NCI-H1048 (cell line): ENCODE results near the gene DMAC2L.

ENCODE experiments used
- DNase-seq: peaks from one replicate; lab custom pipeline; 2025; lab: John Stamatoyannopoulos, UW

Gene DMAC2L

DNA sequence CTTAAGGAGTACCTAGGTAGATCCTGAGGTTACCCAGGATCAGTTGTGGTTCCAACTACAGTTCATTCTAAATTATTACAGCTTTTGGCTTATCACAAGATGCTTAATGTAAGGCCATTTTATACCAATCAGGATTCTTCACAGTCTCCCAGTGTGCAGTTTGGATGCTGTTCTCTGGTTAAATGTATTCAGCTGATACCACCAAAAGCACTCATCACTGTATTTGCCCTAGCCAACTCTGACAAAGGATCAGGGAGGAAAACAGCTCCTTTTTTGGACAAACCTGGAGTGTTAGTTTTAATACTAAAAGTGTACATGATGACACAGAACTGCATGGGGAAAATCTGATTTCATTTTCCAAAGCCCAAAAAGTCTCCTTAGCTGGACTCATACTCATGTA is 19.5 kb downstream of the DMAC2L start:
- DNase-seq = no peak

DNA sequence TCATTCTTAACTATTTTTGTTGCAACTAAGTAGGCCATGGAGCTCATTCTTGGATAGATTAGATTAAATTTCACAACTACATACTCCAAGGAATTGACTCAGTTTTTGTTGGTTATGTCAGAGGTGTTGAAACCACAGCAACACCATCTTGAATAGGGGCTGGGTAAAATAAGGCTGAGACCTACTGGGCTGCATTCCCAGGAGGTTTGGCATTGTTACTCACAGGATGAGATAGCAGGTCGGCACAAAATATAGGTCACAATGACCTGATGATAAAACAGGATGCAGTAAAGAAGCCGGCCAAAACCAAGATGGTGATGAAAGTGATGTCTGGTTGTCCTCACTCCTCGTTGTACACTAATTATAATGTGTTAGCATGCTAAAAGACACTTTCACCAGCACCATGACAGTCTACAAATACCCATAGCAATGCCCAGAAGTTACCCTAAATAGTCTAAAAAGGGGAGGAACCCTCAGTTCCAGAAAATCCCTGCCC is 20.9 kb downstream of the DMAC2L start:
- DNase-seq = no peak

DNA sequence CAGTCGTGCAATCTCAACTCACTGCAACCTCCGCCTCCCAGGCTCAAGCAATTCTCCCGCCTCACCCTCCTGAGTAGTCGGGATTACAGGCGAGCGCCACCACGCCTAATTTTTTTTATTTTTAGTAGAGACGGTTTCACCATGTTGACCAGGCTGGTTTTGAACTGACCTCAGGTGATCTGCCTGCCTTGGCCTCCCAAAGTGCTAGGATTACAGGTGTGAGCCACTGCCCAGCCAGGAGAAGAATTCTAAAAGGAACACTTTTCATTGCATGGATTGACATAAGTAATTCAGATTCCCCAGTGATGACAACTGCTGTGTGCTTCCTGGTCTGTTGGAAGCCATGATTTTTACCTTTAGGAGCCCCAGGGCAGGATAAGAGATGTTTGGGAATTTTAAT is 22.1 kb downstream of the DMAC2L start:
- no peak for DNase-seq

DNA sequence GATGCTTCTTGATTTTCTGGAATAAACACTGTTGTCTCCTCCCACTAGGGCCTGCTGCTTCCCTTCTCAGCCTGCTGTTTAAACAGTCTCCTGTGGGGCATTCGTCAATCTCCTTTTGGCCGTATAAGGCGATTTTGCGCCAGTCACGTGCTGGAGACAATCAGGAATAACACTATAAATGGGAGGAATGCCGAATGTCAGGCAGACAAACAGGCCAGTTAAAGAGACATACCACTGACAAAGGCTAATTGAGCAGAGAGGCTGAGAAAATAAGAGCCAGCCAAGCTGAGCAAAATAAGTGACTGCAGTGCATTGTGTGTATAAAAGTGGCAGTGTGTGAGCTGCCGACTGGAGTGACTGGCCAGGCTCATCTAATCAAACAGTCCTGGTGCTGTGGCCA is 23.3 kb downstream of the DMAC2L start:
- DNase-seq = no peak

DNA sequence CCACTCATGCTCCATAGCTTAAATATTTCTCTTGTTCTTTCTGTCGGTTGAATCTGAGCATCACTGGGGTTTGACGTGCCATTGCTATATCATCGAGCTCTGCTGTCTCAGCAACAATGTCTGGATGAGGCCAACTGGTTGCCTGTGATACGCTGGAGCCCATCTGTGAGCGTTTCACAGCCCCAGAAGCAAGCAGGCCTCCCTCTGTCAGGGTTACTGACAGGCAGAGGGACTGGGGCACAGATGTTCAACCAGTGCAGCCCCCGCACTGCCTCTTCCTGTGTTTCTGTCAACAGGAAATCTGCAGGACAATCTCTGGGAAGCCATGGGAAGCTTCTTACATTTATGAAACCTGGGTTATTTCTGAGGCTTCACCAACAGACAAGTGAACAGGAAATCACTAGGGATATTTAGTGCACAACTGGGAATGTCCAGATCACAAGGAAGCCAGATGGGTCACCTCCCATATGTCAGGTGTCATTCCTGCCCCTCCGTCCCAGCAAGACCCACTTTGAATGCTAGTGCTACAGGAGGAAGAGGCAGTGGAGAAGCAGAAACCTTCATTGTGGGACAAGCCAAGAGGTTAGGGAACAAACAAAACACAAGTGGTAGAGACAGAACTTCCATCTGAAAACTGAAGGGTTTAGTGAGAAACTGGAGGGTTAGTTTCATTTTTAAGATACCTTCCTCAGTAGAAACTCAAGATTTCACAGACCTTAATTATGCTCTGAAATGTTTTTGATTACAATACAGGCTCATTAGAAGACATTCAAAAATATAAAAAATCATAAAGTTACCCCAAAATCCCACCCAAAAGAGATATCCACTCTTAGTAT is 24.1 kb downstream of the DMAC2L start:
- no peak for DNase-seq

DNA sequence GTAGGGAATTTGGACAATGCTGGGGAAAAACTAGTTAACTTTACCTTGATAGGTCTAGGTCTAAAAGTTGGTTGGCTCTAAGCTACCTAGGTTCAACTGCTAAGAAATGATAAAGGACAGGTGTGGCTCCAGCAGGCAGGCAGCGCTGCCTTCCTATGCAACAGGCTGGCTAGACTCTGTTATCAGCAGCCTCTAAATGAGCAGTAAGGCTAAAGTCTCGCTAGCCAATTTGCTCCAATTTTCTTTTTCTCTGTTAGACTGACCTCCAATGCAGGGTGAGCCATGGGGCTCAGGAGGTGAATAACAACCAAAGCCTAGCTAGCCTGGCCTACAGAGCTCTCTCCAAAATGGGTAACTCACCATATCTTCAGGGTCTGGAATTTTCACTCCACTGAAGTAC is 26.5 kb downstream of the DMAC2L start:
- no peak for DNase-seq

DNA sequence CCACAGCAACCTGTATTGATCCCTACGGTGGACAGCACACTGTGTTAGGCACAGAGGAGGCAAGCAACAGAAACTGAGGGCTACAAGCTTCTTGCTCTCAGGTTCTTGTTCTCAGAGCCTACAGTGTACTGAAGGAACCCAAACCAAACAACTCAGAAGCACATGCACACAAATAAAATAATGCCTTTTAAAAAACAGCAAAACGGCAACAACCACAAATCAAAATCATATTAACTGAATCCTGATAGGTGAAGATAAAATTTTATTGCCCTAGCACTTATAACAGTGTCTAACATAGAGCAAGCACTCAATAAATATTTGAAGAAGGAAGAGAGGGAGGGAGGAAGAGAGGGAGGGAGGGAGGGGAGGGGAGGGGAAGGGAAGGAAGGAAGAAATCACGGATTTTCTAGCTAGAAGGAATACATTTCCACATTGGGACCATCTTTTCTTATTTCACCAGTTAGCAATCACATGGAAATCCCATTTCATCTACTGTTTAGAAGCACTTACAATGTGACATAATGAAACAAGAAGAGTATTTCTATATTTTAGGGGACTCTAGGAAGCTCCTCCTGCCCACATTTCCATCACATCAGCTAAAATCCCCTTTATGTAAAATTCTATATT is 27.2 kb downstream of the DMAC2L start:
- no peak for DNase-seq

DNA sequence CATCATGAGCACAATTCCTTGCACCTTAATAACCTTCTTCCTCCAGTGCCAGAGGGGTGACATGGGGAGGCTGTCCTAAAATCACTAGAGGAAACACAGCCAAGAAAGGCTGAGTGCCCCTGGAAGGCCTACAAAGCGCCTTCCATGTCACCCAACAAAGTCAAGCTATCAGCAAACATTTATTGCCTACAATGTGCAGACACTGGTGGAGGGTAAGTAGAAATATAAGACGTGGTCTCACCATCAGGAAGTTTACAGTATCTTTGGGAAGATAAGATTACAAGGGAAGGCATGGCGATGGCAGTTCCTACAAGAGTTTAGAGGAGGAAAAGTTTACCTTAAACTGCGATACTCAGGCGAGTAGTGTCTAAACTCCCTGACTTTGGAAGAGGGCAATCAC is 27.9 kb downstream of the DMAC2L start:
- DNase-seq = no peak

DNA sequence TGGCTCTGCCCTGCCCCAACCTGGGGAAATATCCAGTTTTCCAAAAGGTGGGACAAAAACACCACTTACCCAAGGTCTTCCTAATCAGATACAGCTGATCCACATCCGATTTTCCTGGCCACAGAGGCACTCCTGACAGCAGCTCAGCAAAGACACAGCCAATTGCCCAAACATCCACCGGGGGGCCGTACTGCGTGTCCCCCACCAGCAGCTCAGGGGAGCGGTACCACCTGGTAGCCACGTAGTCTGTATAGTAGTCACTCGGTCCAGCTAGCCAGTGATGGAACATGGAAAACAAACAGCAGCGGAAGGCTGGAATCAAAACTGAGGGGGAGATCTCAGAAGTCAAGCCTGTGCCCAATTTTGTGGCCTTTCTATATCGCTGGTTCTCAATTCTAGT is 28.8 kb downstream of the DMAC2L start:
- no peak for DNase-seq

DNA sequence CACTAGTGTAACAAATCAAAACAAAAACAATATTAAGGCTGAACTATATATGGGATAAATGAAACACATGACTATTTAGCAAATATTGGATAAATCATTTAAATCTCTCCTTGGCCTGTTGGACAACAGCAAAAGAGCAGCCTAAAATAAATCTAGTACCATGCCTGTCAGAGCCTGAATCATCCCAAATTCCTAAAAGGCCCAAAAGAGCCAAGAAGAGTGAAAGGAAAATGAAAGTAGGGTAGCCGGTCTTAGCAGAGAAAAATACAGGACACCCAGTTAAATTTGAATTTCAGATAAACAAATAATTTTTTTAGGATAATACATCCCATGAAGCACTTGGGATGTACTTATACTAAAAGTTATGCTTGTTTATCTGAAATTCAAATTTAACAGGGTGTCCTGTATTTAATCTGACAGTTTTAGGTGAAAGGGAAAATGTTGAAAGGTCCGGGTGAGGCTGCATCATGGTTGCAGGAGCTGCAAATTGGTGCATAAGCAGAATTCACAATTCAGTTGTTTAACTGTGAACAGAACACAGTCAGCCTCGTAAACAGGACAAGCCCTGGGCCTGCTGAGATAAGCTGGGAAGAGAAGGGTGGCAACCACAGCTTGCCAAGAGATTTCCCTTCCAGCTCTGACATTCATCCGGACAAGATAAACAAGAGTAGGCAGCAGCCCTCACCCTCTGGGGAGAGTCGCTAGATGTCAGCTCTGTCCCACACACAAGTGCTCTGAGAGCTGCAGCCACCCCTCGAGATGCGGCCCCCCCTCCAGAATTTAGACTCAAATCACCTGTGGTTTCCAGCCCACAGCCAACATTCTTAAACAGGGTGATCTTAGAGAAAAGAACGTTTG is 30.3 kb downstream of the DMAC2L start:
- DNase-seq = no peak

DNA sequence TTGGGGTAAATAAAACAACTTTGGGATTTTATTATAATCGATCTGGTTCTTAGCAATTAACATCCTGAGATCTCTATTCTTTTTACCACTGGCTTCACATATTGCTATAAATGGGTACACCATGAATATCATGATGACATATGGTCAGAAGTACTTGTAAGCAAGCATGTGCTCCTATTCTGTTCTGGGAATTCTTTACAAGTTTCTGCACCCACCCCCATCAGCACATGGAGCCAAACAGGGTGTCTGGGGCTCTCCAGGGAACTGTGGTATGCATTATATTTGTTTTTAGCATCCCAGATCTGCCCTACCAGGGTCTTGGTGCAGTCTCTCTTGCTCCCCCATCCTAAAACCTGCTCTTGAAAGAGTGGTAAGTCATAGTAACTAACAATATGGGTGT is 31.3 kb downstream of the DMAC2L start:
- no peak for DNase-seq

DNA sequence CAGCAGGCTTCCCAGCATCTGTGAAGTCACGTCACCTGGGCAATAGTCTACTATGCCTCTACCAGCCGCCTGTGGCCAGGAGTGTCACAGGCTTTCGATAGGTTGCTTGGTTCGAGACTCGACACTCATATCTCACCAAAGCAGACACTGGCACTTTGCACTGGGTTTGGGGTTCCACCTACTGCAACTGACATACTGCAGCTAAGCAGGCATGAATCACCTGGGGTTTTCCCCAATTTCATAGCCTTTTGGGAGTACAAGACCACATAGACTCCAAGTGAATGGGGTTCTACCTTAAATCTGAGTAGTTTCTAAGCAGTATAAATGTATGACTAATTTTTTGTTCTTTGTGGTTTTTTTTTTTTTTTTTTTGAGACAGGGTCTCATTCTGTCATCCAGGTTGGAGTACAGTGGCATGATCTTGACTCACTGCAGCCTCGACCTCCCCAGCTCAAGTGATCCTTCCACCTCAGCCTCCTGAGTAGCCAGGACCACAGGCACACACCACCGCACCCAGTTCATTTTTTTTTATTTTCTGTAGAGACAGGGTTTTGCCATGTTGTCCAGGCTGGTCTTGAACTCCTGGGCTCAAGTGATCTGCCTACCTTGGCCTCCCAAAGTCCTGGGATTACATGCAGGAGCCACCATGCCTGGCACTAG is 32.1 kb downstream of the DMAC2L start:
- no peak for DNase-seq

DNA sequence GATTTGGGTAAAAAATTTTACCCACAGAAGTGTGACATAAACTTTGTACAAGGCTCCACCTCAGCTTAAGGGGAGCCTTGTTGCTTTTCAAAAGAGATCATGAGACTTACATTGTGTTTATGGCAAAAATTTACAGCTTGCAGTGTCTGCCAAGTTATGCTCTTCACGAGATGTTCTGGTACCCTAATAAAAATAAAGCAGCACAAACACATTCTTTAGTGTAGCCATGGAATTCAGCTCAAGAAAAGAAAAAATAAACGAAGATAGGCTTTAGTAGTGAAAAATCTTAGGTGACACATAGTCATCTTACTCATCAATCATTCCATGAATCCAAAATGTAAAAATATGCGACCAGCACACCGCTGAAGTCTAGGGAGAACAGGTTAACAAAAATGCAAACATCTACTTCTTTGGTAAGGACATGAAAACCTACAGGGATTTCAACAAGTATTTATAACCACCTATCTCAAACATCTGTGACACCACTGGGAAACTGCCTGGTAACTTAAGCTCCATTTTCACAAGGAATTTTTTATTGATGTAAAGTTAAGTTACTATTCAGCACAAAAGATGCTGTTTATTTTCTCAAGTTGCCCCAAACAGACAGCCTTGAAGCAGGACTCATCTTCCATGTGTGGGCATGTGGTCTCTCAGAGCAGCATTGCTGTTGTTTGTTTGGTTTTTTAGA is 32.9 kb downstream of the DMAC2L start:
- DNase-seq = no peak

DNA sequence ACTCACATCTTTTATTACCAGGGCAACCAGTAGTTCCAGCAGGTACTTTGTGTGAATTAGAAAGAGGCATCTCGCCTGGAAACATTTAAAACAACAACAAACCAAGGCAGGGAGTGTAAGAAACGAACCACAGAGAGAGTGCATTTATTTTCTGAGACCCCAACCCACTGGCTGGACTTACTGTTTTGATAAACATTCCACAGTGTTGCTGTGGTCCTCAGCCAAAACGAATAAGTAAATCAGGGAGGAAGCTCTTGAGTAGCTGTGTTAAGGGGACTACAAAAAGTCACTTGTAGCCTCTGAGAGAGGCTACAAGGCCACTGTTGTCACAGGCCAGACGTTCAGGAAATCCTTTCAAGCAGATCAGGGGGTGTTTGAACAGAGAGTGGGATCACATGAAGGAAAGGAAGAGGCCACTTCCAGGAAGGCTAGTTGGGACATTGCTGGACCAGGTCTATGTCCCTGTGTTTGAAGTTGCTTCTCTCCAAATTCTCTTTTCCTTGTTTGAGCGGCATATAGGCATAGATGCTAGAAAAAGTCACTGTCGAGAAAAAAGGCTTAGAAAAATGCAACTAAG is 33.8 kb downstream of the DMAC2L start:
- no peak for DNase-seq

DNA sequence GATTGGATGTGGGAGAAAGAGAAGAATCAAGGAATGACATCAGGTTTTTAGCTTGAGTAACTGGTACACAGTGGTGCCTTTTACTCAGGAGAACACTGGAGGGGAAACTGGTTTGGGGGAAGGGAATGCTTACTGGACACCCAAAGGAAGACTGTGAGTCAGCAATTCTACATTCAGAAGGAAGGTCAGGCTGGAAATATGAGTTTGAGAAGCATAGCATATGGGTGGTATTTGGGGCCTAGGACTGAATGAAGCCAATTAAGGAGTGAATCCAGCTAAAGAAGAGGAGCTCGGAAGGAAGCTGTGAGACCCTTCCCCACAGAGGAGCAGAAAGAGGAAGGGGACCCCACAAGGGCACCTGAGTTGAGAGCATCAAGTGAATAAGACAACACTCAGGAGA is 35.4 kb downstream of the DMAC2L start:
- DNase-seq = no peak

DNA sequence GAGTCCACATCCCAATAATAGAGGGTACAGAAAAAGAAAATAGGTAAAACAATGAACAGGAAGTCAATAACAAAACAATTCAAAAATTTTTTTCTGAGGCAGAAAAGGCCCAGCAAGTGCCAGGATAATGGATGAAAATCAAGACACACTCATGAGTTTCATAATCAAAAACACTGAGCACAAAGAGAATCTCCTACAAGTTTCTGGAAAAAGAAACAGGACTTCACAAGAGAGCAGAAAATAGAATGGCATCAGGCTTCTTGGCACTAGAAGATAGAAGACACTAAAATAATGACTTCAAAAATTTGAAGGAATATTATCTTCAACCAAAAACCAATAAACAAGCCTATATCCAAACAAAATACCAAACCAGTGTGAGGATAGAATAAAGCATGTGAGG is 36.8 kb downstream of the DMAC2L start:
- DNase-seq = no peak

DNA sequence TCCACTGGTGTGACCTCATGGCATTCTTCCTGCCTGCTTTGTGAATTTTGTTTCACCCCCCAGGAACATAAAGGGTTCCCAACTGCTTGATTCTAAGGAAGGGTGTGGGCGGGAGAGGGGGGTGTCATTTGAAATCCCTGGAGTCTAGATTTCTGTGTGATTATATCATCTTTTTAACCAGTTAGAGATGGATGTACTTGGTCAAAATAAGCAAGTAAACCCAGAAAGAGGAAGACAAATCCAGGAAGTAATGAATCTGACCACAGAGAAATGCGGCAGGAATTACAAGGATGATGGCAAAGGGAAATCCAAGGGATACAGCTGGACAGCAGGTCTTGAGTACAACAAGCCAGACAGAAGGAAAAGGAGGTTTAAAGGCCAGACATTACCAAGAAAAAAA is 38.9 kb downstream of the DMAC2L start:
- no peak for DNase-seq

DNA sequence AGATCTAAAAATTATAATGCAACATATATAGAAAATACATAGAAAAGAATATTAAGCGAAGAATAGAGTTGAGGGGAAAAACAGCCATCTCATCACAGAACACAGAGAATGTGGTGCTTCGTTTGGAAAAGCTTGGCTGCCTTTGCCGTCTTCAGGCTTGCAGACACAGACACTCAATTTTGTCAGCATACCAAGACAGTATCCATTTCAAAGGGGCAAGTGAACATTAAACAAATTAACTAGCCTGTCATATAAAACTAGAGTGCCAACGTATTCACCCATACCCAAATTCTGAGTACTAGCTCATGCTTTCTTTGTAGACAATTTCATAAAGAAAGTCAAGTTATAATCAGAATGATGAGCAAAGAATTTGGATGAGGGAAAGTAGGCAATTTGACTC is 40.5 kb downstream of the DMAC2L start:
- DNase-seq = no peak

DNA sequence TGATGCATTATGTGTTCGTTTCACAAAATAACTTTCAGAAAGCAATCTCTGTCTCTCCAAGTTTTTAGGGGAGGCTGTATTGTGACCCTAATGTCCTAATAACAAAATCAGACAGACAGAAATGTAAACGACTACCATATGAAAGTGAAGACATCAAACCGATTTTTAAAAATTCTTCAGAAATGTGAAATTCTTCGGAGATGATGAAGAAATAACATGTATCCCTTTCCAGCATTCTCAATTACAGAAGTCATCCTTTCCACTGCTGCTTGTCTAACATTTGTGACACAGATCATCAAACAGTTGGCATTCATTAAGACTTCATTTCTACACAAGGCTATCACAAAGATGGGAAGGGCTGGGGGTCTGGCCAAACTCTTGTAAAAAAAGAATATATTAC is 41.0 kb downstream of the DMAC2L start:
- DNase-seq = no peak

DNA sequence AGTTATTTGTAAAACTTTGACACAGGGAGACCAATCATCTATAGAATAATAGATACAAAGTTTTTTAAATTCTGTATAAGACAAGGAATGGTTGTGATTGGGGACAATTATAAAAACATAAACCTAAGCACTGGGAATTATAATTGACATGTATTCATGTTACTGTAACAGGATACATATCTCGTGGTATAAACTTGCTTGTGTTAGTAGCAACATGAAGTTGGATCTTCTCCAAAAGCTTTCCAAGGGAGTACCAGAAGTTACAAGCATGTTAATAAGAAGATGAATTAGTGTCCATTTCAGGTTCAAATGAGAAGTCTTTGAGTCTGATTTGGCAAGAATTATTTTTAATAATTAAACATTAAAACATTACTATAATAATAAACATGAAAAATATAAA is 42.4 kb downstream of the DMAC2L start:
- DNase-seq = no peak

DNA sequence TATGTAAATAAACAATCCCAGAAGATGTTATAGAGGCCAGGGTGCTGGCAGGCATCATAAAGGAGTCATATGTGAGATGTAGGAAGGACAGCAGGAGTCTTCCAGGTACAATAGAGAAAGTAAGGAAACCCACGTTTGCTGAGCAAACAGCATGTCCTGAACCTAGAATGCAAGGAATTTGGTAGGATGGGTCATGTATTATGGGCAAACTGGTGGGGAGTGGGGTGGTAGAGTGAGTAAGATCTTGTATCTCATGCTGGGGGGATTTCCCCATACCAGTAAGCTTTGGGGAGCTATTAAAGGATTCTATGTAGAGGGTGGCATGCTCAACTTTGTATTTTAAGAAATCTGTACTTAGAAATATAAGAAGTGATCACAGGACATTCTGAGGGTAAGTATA is 43.6 kb downstream of the DMAC2L start:
- no peak for DNase-seq
